ENCODE measurements around the gene HINT2.

The HINT2 gene

DNA sequence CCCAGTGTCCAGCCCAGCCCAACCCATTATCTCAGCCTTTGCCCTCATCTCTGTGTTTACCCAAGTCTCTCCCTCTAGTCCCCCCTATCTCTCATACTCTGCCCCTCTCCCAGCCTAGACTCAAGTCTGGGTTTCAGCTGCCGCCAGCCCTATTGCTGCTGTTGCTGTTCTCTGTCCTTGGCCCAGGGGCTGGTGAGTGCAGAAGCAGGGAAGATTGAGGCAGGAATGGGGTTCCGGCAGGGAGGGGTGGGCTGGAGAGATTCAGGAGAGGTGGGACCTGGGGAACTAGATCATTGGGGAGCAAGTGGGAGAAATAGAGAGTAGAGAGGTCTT is 14.9 kb upstream of the HINT2 start:
- H3K27ac ChIP-seq = peak overlapping the region; percentile 74
- TF ChIP-seq, protein P1, sequence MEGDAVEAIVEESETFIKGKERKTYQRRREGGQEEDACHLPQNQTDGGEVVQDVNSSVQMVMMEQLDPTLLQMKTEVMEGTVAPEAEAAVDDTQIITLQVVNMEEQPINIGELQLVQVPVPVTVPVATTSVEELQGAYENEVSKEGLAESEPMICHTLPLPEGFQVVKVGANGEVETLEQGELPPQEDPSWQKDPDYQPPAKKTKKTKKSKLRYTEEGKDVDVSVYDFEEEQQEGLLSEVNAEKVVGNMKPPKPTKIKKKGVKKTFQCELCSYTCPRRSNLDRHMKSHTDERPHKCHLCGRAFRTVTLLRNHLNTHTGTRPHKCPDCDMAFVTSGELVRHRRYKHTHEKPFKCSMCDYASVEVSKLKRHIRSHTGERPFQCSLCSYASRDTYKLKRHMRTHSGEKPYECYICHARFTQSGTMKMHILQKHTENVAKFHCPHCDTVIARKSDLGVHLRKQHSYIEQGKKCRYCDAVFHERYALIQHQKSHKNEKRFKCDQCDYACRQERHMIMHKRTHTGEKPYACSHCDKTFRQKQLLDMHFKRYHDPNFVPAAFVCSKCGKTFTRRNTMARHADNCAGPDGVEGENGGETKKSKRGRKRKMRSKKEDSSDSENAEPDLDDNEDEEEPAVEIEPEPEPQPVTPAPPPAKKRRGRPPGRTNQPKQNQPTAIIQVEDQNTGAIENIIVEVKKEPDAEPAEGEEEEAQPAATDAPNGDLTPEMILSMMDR (conservative IDR thresholded peaks at IDR 0.05) = no peak

DNA sequence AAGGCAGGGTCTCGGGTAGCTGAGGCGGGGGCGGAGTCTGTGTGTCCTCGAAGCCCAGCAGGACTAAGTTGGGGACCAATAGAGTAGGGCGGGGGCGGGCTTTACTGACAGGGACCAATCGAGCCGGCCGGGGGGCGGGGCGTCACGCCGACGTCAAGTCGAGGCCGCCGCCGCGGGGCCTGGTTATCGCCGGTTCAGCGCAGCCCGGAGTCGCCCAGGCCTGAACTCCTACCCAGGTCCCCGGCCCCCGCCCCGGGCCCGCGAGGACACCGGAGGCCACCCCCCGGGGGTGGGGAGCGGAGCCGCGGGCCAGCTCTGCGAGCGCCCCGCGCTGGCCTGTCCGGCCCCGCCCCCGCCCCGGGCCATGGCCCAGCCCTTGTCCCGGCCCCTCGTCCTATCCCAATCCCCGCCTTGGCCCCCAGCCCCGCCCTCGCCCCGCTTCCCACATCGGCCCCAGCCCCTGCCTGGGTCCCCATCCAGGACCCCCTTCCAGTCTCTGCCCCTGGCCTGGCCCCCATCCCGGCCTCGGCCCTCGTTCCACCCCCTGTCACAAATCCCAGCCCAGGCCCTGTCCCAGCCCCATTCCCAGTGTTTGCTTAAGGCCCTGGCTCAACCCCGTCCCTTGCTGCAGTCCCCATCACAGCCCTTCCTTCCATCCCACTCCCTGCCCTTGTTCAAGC is 14.4 kb upstream of the HINT2 start, which contains the start of gene TMEM8B:
Gene TMEM8B, plus strand, starts transcription at position 145 of the 680 bp plus-strand sequence. Its CDS starts 220 bp downstream, at position 365.
- TF ChIP-seq, protein P1 (conservative IDR thresholded peaks at IDR 0.05) = no peak
- peak within 1 kb of the TSS; percentile 74 for H3K27ac ChIP-seq

DNA sequence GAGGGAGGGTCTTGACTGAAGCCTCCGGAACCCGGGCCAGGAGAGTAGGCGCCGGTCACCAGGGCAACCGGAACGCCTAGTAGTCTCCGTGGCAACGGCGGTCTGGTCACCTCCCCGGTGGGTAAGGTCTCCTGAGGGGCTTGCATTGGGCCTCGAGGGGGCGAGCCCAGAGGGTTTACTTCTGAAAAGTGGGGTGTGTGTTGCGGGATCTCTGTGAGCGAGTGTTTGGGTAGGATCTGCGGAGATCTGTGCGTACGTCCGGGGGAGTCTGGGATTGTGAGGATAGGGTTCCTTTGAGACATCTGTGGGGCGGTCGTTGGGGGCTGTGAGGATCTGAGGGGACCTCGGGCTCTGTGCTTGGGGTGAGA is 13.9 kb upstream of the HINT2 start, which contains the start of gene FAM221B:
Gene FAM221B, minus strand, starts transcription at position 17 of the 368 bp plus-strand sequence. CDS start 2,571 bp downstream, outside the sequence.
- TF ChIP-seq, protein P1 (conservative IDR thresholded peaks at IDR 0.05) = no peak
- peak within 1 kb of the TSS; percentile 74 for H3K27ac ChIP-seq

DNA sequence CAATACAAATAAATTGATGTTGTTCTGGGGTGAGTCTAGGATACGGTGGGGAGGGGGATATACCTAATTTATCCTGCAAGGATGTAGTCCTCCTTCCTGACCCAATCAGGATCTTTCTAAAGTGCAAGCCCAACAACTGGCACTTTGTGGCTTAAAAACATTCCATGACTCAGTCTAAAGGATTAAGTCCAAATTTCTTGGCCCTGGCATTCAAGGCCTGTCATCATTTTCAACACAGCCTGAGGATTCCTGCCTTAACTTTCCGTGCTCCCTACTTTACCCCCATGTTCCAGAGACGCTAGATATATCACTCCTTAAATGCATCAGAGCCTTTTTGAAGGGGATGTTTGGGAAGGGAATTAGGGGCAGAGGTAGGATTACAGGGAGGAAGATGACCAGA is 12.6 kb upstream of the HINT2 start:
- TF ChIP-seq, protein P1 (conservative IDR thresholded peaks at IDR 0.05) = no peak
- H3K27ac ChIP-seq = no peak overlapping the region

DNA sequence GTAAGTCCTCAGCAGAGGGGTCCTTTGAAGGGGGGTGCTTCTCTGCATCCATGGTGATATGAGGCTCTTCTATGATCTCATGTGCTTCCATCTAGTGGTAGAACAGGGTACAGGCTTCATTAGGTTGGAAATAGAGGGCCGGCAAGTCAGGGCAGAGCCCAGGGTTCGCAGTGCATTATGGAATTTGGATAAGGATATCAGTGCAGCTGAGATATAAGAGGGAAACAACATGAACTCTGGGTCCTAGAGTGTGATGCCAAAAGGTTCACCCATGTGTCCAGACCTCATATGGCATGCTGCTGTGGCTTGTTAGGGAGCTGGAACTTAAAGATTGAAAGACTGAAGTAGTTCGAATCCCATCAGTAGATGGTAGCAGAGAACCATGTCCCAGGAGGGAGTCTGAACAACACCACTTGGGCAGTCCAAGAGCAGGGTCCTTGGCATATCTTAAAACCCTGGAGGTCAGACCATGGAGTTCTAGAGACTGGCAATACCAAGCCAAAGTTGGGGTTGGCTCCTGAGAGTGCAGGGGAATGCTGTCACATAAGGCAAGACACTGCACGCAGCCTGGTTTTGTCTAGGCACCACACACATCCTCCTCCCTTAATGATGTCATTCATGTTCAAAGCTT is 11.3 kb upstream of the HINT2 start:
- TF ChIP-seq, protein P1 (conservative IDR thresholded peaks at IDR 0.05) = peak; percentile 86
- H3K27ac ChIP-seq = no peak overlapping the region

DNA sequence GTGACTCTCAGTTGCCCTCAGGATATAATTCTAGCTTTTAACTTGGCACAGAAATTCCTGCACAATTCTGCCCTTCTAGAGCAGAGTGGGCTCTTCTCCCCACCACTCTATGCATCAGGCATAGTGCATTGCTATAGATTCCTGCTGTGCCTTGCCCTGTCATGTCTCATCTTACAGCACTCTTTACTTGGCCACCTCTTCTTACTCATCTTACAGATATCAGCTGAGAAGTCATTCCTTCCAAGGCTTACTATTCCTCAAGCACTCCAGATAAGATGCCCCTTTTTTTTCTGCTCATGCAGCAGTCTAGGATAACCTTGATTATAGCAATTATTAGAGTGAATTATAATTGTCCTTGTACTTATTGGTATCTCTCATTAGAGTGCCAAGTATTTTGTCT is 8.1 kb upstream of the HINT2 start:
- TF ChIP-seq, protein P1 (conservative IDR thresholded peaks at IDR 0.05) = no peak
- H3K27ac ChIP-seq = no peak overlapping the region

DNA sequence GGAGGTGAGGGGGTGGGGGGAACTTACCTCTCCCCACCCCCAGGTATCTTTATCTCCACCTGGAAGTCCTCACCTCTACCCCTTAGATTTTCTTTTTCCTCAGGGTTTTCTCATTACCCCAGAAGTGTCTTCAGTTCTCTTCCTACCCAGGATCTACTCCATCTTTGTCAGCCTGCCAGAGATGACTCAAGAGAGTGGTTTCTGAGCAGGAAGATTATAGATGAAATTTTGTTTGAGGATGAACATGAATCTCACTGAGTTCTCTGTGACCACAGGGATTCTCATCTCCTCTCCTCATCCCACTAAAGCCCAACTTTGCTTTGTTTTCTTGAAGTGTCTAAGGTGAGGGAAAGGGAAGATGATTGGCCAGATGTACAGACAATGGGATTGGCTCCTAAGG is 5.2 kb upstream of the HINT2 start:
- TF ChIP-seq, protein P1 (conservative IDR thresholded peaks at IDR 0.05) = no peak
- H3K27ac ChIP-seq = no peak overlapping the region
